HEK293 (cell line): Measurements from ENCODE around the gene C11orf21.

ENCODE experiments used
- GLI2 ChIP-seq: fragments of 450-650 bp; formaldehyde crosslinking; IDR thresholded peaks from 2 replicates; pipeline ENCODE4; 2017; ENCODE audit warnings: missing biosample characterization, missing genetic modification characterization, low read depth, borderline replicate concordance
- GLIS2 ChIP-seq: fragments of 450-650 bp; formaldehyde crosslinking; IDR thresholded peaks from 2 replicates; pipeline ENCODE4 v1.5.1; 2016; ENCODE audit warnings: missing biosample characterization, missing genetic modification characterization
- HOXA7 ChIP-seq: sonication (generic); formaldehyde crosslinking; IDR thresholded peaks from 2 replicates; pipeline ENCODE4 v1.8.1; 2022; ENCODE audit warnings: missing genetic modification reagents, borderline replicate concordance
- HOXD13 ChIP-seq: sonication (generic); formaldehyde crosslinking; IDR thresholded peaks from 2 replicates; pipeline ENCODE4 v1.8.0; 2022; ENCODE audit warnings: missing genetic modification reagents, borderline replicate concordance
- KLF10 ChIP-seq: fragments of 450-650 bp; IDR thresholded peaks from 2 replicates; pipeline ENCODE4 v1.5.1; 2018; ENCODE audit warnings: missing biosample characterization, mild to moderate bottlenecking, missing genetic modification characterization
- SCRT1 ChIP-seq: fragments of 450-650 bp; formaldehyde crosslinking; IDR thresholded peaks from 2 replicates; pipeline ENCODE4 v1.5.1; 2016; ENCODE audit warnings: missing biosample characterization, missing genetic modification characterization, borderline replicate concordance
- SP3 ChIP-seq: fragments of 450-650 bp; formaldehyde crosslinking; IDR thresholded peaks from 2 replicates; pipeline ENCODE4 v1.5.1; 2016; ENCODE audit warnings: missing biosample characterization, missing genetic modification characterization
- TRIM28 ChIP-seq: IDR thresholded peaks from 2 replicates; pipeline ENCODE4 v1.6.1; 2011; ENCODE audit warnings: low read length, control low read depth, borderline replicate concordance
- YY1 ChIP-seq: fragments of 450-650 bp; formaldehyde crosslinking; IDR thresholded peaks from 2 replicates; pipeline ENCODE4 v1.5.1; 2018; ENCODE audit warnings: missing biosample characterization, missing genetic modification characterization
- ZIC2 ChIP-seq: fragments of 450-650 bp; formaldehyde crosslinking; IDR thresholded peaks from 2 replicates; pipeline ENCODE4 v1.5.1; 2016; ENCODE audit warnings: missing biosample characterization, missing genetic modification characterization
- ZNF112 ChIP-seq: fragments of 450-650 bp; formaldehyde crosslinking; IDR thresholded peaks from 2 replicates; pipeline ENCODE4 v1.5.0; 2017; ENCODE audit warnings: missing biosample characterization, missing genetic modification characterization
- ZNF155 ChIP-seq: fragments of 450-650 bp; formaldehyde crosslinking; IDR thresholded peaks from 2 replicates; pipeline ENCODE4 v1.5.1; 2016; ENCODE audit warnings: missing biosample characterization, missing genetic modification characterization
- ZNF175 ChIP-seq: fragments of 450-650 bp; formaldehyde crosslinking; IDR thresholded peaks from 2 replicates; pipeline ENCODE4 v1.5.1; 2016; ENCODE audit warnings: missing biosample characterization, missing genetic modification characterization
- ZNF335 ChIP-seq: fragments of 450-650 bp; formaldehyde crosslinking; conservative IDR thresholded peaks from 2 replicates; pipeline ENCODE4 v1.5.1; 2016; ENCODE audit warnings: missing biosample characterization, missing genetic modification characterization
- ZNF341 ChIP-seq: fragments of 450-650 bp; formaldehyde crosslinking; IDR thresholded peaks from 2 replicates; pipeline ENCODE4; 2016; ENCODE audit warnings: low read depth, missing biosample characterization, missing genetic modification characterization
- ZNF529 ChIP-seq: fragments of 450-650 bp; formaldehyde crosslinking; IDR thresholded peaks from 2 replicates; pipeline ENCODE4 v1.5.1; 2017; ENCODE audit warnings: missing genetic modification characterization, missing biosample characterization; ENCODE audit not compliant: insufficient replicate concordance
- ZNF560 ChIP-seq: fragments of 450-650 bp; formaldehyde crosslinking; IDR thresholded peaks from 2 replicates; pipeline ENCODE4 v1.5.1; 2017; ENCODE audit warnings: missing biosample characterization, missing genetic modification characterization, borderline replicate concordance
- ZNF621 ChIP-seq: fragments of 450-650 bp; formaldehyde crosslinking; IDR thresholded peaks from 2 replicates; pipeline ENCODE4 v1.5.1; 2017; ENCODE audit warnings: missing biosample characterization, missing genetic modification characterization
- ZNF658 ChIP-seq: fragments of 450-650 bp; formaldehyde crosslinking; IDR thresholded peaks from 2 replicates; pipeline ENCODE4; 2016; ENCODE audit warnings: missing biosample characterization, missing genetic modification characterization
- ZNF747 ChIP-seq: fragments of 450-650 bp; formaldehyde crosslinking; IDR thresholded peaks from 2 replicates; pipeline ENCODE4 v1.5.1; 2016; ENCODE audit warnings: missing biosample characterization, missing genetic modification characterization
- ZNF76 ChIP-seq: fragments of 450-650 bp; formaldehyde crosslinking; IDR thresholded peaks from 2 replicates; pipeline ENCODE4; 2016; ENCODE audit warnings: low read depth, missing biosample characterization, missing genetic modification characterization, borderline replicate concordance
- ZNF792 ChIP-seq: fragments of 450-650 bp; formaldehyde crosslinking; IDR thresholded peaks from 2 replicates; pipeline ENCODE4 v1.5.1; 2016; ENCODE audit warnings: missing biosample characterization, missing genetic modification characterization
- ZNF837 ChIP-seq: fragments of 450-650 bp; formaldehyde crosslinking; IDR thresholded peaks from 2 replicates; pipeline ENCODE4 v1.5.1; 2016; ENCODE audit warnings: missing biosample characterization, missing genetic modification characterization
- ZNF843 ChIP-seq: fragments of 450-650 bp; formaldehyde crosslinking; IDR thresholded peaks from 2 replicates; pipeline ENCODE4 v1.5.1; 2016; ENCODE audit warnings: missing biosample characterization, missing genetic modification characterization
- TF ChIP-seq, protein P1 (sequence below): fragments of 450-650 bp; formaldehyde crosslinking; IDR thresholded peaks from 2 replicates; pipeline ENCODE4 v1.5.1; 2017; ENCODE audit warnings: missing biosample characterization, missing genetic modification characterization
- TF ChIP-seq, protein P2 (sequence below): fragments of 450-650 bp; formaldehyde crosslinking; IDR thresholded peaks from 2 replicates; pipeline ENCODE4 v1.5.1; 2016; ENCODE audit warnings: missing biosample characterization, missing genetic modification characterization
- TF ChIP-seq, protein P3 (sequence below): fragments of 450-650 bp; formaldehyde crosslinking; IDR thresholded peaks from 2 replicates; pipeline ENCODE4 v1.5.1; 2016; ENCODE audit warnings: missing biosample characterization, missing genetic modification characterization
- TF ChIP-seq, protein P4 (sequence below): fragments of 450-650 bp; formaldehyde crosslinking; IDR thresholded peaks from 2 replicates; pipeline ENCODE4 v1.5.1; 2017; ENCODE audit warnings: missing biosample characterization, missing genetic modification characterization
- TF ChIP-seq, protein P5 (sequence below): fragments of 450-650 bp; formaldehyde crosslinking; IDR thresholded peaks from 2 replicates; pipeline ENCODE4 v1.5.1; 2016; ENCODE audit warnings: missing biosample characterization, missing genetic modification characterization

Gene C11orf21

DNA sequence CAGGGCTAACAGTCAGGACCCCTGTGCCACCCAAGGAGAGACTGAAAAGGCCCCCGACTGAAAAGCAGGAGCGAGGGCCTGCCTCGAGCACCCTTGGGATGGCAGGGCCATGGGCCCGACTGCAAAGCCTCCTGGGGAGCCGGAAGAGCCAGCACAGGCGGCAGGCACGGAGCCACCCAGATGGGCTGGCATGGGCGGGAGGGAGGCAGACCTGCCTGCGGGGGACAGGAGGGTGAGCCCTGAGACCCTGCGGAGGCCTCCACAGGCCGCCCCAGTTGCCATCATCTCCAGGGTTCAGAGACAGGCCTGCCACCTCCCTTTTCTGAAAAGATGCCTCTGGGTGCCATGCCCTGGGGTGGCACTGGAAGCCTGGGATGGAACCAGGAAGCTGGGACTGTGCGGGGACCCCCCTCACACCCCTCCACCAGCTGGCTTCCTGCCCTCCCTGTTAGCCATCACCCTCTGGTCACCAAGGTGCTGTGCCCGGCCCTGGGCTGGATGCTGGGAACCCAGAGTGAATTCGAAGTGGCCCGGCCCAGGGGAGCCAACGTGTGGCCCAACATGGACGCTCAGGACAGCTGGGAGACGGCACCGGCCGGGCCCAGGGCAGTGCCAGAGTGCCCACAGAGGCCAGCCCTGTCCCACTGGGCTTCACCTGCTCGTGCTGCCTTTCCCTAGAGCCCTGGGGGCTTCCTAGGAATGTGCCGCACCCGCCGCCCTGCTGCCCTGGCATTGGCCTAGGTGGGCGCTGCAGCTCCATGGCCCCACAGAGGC, 13.9 kb upstream of the C11orf21 start (continued):
- no peak for TF ChIP-seq ZNF560 (tag by site-specific recombination)
- no peak for TF ChIP-seq KLF10
- TF ChIP-seq ZNF529 (tag by site-specific recombination): no peak
- TF ChIP-seq, protein P1, sequence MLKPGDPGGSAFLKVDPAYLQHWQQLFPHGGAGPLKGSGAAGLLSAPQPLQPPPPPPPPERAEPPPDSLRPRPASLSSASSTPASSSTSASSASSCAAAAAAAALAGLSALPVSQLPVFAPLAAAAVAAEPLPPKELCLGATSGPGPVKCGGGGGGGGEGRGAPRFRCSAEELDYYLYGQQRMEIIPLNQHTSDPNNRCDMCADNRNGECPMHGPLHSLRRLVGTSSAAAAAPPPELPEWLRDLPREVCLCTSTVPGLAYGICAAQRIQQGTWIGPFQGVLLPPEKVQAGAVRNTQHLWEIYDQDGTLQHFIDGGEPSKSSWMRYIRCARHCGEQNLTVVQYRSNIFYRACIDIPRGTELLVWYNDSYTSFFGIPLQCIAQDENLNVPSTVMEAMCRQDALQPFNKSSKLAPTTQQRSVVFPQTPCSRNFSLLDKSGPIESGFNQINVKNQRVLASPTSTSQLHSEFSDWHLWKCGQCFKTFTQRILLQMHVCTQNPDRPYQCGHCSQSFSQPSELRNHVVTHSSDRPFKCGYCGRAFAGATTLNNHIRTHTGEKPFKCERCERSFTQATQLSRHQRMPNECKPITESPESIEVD (tag by site-specific recombination): no peak
- no peak for TF ChIP-seq ZNF155 (tag by site-specific recombination)
- no peak for TF ChIP-seq TRIM28
- TF ChIP-seq, protein P2, sequence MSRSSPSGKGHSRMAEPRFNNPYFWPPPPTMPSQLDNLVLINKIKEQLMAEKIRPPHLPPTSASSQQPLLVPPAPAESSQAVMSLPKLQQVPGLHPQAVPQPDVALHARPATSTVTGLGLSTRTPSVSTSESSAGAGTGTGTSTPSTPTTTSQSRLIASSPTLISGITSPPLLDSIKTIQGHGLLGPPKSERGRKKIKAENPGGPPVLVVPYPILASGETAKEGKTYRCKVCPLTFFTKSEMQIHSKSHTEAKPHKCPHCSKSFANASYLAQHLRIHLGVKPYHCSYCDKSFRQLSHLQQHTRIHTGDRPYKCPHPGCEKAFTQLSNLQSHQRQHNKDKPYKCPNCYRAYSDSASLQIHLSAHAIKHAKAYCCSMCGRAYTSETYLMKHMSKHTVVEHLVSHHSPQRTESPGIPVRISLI: no peak
- TF ChIP-seq GLIS2 (tag by site-specific recombination): 0 out of 2 replicates have a peak, but pooled peaks have one; percentile 5
- no peak for TF ChIP-seq ZNF747
- TF ChIP-seq, protein P3, sequence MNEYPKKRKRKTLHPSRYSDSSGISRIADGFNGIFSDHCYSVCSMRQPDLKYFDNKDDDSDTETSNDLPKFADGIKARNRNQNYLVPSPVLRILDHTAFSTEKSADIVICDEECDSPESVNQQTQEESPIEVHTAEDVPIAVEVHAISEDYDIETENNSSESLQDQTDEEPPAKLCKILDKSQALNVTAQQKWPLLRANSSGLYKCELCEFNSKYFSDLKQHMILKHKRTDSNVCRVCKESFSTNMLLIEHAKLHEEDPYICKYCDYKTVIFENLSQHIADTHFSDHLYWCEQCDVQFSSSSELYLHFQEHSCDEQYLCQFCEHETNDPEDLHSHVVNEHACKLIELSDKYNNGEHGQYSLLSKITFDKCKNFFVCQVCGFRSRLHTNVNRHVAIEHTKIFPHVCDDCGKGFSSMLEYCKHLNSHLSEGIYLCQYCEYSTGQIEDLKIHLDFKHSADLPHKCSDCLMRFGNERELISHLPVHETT (tag by site-specific recombination): no peak
- TF ChIP-seq, protein P4, sequence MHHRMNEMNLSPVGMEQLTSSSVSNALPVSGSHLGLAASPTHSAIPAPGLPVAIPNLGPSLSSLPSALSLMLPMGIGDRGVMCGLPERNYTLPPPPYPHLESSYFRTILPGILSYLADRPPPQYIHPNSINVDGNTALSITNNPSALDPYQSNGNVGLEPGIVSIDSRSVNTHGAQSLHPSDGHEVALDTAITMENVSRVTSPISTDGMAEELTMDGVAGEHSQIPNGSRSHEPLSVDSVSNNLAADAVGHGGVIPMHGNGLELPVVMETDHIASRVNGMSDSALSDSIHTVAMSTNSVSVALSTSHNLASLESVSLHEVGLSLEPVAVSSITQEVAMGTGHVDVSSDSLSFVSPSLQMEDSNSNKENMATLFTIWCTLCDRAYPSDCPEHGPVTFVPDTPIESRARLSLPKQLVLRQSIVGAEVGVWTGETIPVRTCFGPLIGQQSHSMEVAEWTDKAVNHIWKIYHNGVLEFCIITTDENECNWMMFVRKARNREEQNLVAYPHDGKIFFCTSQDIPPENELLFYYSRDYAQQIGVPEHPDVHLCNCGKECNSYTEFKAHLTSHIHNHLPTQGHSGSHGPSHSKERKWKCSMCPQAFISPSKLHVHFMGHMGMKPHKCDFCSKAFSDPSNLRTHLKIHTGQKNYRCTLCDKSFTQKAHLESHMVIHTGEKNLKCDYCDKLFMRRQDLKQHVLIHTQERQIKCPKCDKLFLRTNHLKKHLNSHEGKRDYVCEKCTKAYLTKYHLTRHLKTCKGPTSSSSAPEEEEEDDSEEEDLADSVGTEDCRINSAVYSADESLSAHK (tag by site-specific recombination): no peak
- TF ChIP-seq ZNF837 (tag by site-specific recombination): no peak
- TF ChIP-seq ZNF843 (tag by site-specific recombination): no peak
- peak; percentile 50 for TF ChIP-seq ZNF335
- no peak for TF ChIP-seq ZNF175 (tag by site-specific recombination)
- TF ChIP-seq SCRT1 (tag by site-specific recombination): no peak
- TF ChIP-seq YY1 (tag by site-specific recombination): no peak
- TF ChIP-seq ZIC2 (tag by site-specific recombination): 0 out of 2 replicates have a peak, but pooled peaks have one; percentile 32
- TF ChIP-seq ZNF658 (tag by site-specific recombination): no peak
- TF ChIP-seq ZNF341 (tag by site-specific recombination): peak; percentile 26; the same call in 1 of the 2 replicates
- TF ChIP-seq ZNF112 (tag by site-specific recombination): no peak
- no peak for TF ChIP-seq ZNF621 (tag by site-specific recombination)
- TF ChIP-seq, protein P5, sequence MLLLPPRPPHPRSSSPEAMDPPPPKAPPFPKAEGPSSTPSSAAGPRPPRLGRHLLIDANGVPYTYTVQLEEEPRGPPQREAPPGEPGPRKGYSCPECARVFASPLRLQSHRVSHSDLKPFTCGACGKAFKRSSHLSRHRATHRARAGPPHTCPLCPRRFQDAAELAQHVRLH: no peak
- no peak for TF ChIP-seq HOXA7
- no peak for TF ChIP-seq GLI2
- no peak for TF ChIP-seq ZNF76 (tag by site-specific recombination)
- no peak for TF ChIP-seq ZNF792 (tag by site-specific recombination)
- no peak for TF ChIP-seq HOXD13 (CRISPR knock-in tag)
- 0 out of 2 replicates have a peak, but pooled peaks have one; percentile 0 for TF ChIP-seq SP3 (tag by site-specific recombination)
- TF ChIP-seq, all 188 proteins: peak for 5
